Neural progenitor cell (in vitro differentiated cells): Measurements from ENCODE around the gene TSPAN17.

ENCODE experiments used
- EZH2 ChIP-seq: fragments of 200-600 bp; sonication (generic); IDR thresholded peaks from 2 replicates; pipeline ENCODE4 v1.6.1; 2017; ENCODE audit warnings: antibody characterized with exemption, mild to moderate bottlenecking, moderate library complexity
- TF ChIP-seq, protein P1 (sequence below): fragments of 200-600 bp; sonication (generic); IDR thresholded peaks from 2 replicates; pipeline ENCODE4 v1.5.1; 2017; ENCODE audit warnings: antibody characterized with exemption, mild to moderate bottlenecking

DNA sequence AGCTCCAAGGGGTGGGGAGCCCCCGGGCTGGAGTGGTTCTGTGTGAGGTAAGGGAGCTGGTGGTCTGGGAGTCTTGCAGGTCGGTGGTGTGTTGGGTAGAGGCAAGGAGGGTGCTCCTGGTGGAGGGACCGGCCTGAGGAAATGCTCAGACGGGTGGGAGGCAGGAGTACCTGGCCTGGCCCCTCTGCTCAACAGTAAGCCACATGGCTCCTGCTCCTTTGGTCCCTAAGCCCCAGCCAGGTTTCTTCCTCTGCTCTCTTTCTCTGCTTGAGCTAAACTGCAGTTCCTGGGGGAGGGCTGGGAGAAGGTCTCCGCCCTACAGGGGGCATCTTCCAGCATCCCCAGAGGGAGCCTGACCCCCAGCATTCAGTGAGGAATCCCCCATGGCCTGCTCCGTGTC, 17.2 kb downstream of the TSPAN17 start:
- TF ChIP-seq, protein P1, sequence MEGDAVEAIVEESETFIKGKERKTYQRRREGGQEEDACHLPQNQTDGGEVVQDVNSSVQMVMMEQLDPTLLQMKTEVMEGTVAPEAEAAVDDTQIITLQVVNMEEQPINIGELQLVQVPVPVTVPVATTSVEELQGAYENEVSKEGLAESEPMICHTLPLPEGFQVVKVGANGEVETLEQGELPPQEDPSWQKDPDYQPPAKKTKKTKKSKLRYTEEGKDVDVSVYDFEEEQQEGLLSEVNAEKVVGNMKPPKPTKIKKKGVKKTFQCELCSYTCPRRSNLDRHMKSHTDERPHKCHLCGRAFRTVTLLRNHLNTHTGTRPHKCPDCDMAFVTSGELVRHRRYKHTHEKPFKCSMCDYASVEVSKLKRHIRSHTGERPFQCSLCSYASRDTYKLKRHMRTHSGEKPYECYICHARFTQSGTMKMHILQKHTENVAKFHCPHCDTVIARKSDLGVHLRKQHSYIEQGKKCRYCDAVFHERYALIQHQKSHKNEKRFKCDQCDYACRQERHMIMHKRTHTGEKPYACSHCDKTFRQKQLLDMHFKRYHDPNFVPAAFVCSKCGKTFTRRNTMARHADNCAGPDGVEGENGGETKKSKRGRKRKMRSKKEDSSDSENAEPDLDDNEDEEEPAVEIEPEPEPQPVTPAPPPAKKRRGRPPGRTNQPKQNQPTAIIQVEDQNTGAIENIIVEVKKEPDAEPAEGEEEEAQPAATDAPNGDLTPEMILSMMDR = no peak
- no peak for TF ChIP-seq EZH2
